Measurements from ENCODE around the gene EXOC8. TPM values are rescaled to one million over a fixed set of nuclear protein-coding genes. Genes with fewer than 3 reads are reported as not detected.

The EXOC8 gene
- total RNA-seq, 1 experiment from 2014 or later = 11.3 TPM

DNA sequence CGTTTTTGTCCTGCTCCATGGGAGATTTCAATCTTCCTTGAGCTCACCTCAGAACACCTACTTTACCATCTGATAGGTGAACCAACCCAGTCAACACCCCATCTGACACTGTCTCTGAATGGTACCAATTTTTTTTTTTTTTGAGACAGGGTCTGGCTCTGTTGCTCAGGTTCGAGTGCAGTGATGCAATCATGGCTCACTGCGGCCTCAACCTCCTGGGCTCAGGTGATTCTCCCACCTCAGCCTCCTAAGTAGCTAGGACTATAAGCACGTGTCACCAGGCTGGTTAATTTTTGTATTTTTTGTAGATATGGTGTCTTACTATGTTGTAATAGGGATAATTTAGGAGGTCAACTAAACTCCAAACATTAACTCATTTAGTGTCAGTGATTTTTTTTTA is 36.7 kb upstream of the EXOC8 start:
- H3K4me1 Mint-ChIP-seq = peaks cover 15% of the 10 kb centered on the region
- H3K27ac Mint-ChIP-seq = no peak overlapping the region
- ATAC-seq (no peak), DNase-seq (ENCODE audit: low spot score) (no peak)
- POLR2A ChIA-PET = interaction anchor here (0.6 kb wide), 1 partner anchor 12 kb away, joined by 3 read pairs; no protein-coding TSS in a partner anchor
- no peaks in the 10 kb centered on the region for H3K36me3 Mint-ChIP-seq
- H3K9me3 Mint-ChIP-seq = no peaks in the 10 kb centered on the region
- CTCF ChIA-PET = no interaction called here
- TF ChIP-seq ZNF263 (CRISPR knock-in tag; IDR thresholded peaks at IDR 0.05; ENCODE audit: low read depth) (no peak), GTF2I (CRISPR knock-in tag; conservative IDR thresholded peaks at IDR 0.05) (no peak), ETV6 (CRISPR knock-in tag; IDR thresholded peaks at IDR 0.05) (no peak), RORB (CRISPR knock-in tag; IDR thresholded peaks at IDR 0.05) (no peak), IRF2 (CRISPR knock-in tag; IDR thresholded peaks at IDR 0.05; ENCODE audit: borderline replicate concordance, low read depth) (no peak), ZNF317 (CRISPR knock-in tag; IDR thresholded peaks at IDR 0.05; ENCODE audit: borderline replicate concordance, low read depth) (no peak), ZNF219 (CRISPR knock-in tag; IDR thresholded peaks at IDR 0.05; ENCODE audit: borderline replicate concordance) (no peak)
- TF ChIP-seq, protein P1, sequence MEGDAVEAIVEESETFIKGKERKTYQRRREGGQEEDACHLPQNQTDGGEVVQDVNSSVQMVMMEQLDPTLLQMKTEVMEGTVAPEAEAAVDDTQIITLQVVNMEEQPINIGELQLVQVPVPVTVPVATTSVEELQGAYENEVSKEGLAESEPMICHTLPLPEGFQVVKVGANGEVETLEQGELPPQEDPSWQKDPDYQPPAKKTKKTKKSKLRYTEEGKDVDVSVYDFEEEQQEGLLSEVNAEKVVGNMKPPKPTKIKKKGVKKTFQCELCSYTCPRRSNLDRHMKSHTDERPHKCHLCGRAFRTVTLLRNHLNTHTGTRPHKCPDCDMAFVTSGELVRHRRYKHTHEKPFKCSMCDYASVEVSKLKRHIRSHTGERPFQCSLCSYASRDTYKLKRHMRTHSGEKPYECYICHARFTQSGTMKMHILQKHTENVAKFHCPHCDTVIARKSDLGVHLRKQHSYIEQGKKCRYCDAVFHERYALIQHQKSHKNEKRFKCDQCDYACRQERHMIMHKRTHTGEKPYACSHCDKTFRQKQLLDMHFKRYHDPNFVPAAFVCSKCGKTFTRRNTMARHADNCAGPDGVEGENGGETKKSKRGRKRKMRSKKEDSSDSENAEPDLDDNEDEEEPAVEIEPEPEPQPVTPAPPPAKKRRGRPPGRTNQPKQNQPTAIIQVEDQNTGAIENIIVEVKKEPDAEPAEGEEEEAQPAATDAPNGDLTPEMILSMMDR (IDR thresholded peaks at IDR 0.05) = no peak
- TF ChIP-seq, protein P2, sequence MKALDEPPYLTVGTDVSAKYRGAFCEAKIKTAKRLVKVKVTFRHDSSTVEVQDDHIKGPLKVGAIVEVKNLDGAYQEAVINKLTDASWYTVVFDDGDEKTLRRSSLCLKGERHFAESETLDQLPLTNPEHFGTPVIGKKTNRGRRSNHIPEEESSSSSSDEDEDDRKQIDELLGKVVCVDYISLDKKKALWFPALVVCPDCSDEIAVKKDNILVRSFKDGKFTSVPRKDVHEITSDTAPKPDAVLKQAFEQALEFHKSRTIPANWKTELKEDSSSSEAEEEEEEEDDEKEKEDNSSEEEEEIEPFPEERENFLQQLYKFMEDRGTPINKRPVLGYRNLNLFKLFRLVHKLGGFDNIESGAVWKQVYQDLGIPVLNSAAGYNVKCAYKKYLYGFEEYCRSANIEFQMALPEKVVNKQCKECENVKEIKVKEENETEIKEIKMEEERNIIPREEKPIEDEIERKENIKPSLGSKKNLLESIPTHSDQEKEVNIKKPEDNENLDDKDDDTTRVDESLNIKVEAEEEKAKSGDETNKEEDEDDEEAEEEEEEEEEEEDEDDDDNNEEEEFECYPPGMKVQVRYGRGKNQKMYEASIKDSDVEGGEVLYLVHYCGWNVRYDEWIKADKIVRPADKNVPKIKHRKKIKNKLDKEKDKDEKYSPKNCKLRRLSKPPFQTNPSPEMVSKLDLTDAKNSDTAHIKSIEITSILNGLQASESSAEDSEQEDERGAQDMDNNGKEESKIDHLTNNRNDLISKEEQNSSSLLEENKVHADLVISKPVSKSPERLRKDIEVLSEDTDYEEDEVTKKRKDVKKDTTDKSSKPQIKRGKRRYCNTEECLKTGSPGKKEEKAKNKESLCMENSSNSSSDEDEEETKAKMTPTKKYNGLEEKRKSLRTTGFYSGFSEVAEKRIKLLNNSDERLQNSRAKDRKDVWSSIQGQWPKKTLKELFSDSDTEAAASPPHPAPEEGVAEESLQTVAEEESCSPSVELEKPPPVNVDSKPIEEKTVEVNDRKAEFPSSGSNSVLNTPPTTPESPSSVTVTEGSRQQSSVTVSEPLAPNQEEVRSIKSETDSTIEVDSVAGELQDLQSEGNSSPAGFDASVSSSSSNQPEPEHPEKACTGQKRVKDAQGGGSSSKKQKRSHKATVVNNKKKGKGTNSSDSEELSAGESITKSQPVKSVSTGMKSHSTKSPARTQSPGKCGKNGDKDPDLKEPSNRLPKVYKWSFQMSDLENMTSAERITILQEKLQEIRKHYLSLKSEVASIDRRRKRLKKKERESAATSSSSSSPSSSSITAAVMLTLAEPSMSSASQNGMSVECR (CRISPR knock-in tag; IDR thresholded peaks at IDR 0.05; ENCODE audit: borderline replicate concordance) = no peak
- H3K4me3 Mint-ChIP-seq = no peak overlapping the region
- no peaks in the 10 kb centered on the region for H3K27me3 Mint-ChIP-seq (ENCODE audit: low read depth)

DNA sequence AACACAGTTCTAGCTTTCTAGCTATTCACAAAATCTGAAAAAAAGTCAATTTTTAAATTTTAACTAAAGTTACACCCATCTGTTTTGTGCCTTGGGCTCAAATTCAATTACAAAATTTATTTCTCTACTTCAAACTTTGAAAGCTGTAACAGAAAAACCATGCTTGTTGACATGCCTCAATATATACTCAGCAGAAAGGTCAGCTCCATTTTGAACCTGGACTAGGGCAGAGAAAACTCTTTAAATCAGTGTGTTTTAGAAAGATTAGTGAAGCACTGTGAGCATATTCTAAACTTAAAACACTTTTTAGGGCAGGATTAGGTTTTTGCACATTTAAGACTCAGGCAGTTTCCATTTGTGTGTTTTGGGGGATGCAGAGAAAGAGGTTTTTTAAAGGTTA is 34.8 kb upstream of the EXOC8 start:
- ATAC-seq (no peak), DNase-seq (ENCODE audit: low spot score) (no peak)
- H3K4me1 Mint-ChIP-seq = peaks cover 9% of the 10 kb centered on the region
- H3K27me3 Mint-ChIP-seq (ENCODE audit: low read depth) = no peaks in the 10 kb centered on the region
- no peaks in the 10 kb centered on the region for H3K36me3 Mint-ChIP-seq
- no peak overlapping the region for H3K27ac Mint-ChIP-seq
- ChIA-PET CTCF (no interaction called here), POLR2A (no interaction called here)
- H3K9me3 Mint-ChIP-seq = no peaks in the 10 kb centered on the region
- no peak overlapping the region for H3K4me3 Mint-ChIP-seq
- TF ChIP-seq SMAD4 (CRISPR knock-in tag; IDR thresholded peaks at IDR 0.05) (no peak), FOXP1 (CRISPR knock-in tag; IDR thresholded peaks at IDR 0.05; ENCODE audit: borderline replicate concordance) (no peak), PRRX2 (CRISPR knock-in tag; IDR thresholded peaks at IDR 0.05) (no peak), JUN (CRISPR knock-in tag; IDR thresholded peaks at IDR 0.05) (no peak), RORB (CRISPR knock-in tag; IDR thresholded peaks at IDR 0.05) (no peak), ZNF232 (CRISPR knock-in tag; IDR thresholded peaks at IDR 0.05) (no peak), ZNF219 (CRISPR knock-in tag; IDR thresholded peaks at IDR 0.05; ENCODE audit: borderline replicate concordance) (no peak), JAZF1 (CRISPR knock-in tag; IDR thresholded peaks at IDR 0.05) (no peak), NFATC4 (CRISPR knock-in tag; IDR thresholded peaks at IDR 0.05) (no peak), ZNF263 (CRISPR knock-in tag; IDR thresholded peaks at IDR 0.05; ENCODE audit: low read depth) (no peak), CREB1 (CRISPR knock-in tag; IDR thresholded peaks at IDR 0.05) (no peak)
- TF ChIP-seq, protein P3, sequence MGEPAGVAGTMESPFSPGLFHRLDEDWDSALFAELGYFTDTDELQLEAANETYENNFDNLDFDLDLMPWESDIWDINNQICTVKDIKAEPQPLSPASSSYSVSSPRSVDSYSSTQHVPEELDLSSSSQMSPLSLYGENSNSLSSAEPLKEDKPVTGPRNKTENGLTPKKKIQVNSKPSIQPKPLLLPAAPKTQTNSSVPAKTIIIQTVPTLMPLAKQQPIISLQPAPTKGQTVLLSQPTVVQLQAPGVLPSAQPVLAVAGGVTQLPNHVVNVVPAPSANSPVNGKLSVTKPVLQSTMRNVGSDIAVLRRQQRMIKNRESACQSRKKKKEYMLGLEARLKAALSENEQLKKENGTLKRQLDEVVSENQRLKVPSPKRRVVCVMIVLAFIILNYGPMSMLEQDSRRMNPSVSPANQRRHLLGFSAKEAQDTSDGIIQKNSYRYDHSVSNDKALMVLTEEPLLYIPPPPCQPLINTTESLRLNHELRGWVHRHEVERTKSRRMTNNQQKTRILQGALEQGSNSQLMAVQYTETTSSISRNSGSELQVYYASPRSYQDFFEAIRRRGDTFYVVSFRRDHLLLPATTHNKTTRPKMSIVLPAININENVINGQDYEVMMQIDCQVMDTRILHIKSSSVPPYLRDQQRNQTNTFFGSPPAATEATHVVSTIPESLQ (CRISPR knock-in tag; IDR thresholded peaks at IDR 0.05) = no peak
- TF ChIP-seq, protein P2 (CRISPR knock-in tag; IDR thresholded peaks at IDR 0.05; ENCODE audit: borderline replicate concordance) = no peak
- TF ChIP-seq, protein P4, sequence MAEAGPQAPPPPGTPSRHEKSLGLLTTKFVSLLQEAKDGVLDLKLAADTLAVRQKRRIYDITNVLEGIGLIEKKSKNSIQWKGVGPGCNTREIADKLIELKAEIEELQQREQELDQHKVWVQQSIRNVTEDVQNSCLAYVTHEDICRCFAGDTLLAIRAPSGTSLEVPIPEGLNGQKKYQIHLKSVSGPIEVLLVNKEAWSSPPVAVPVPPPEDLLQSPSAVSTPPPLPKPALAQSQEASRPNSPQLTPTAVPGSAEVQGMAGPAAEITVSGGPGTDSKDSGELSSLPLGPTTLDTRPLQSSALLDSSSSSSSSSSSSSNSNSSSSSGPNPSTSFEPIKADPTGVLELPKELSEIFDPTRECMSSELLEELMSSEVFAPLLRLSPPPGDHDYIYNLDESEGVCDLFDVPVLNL (CRISPR knock-in tag; IDR thresholded peaks at IDR 0.05; ENCODE audit: borderline replicate concordance, low read depth) = no peak
- TF ChIP-seq, protein P5, sequence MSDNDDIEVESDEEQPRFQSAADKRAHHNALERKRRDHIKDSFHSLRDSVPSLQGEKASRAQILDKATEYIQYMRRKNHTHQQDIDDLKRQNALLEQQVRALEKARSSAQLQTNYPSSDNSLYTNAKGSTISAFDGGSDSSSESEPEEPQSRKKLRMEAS (CRISPR knock-in tag; IDR thresholded peaks at IDR 0.05) = no peak

Data from WTC11 (cell line).